GM21526 (cell line): ENCODE data around the gene NKX2-1.
"Not testable (repeated sequence)": the region's sequence is repeated elsewhere in the genome, so short reads cannot be mapped to it uniquely, and the experiment has no call there.

Experiments
- ATAC-seq: cut with Tn5 transposase; IDR thresholded peaks from one replicate; pipeline ENCODE4 v1.9.1; 2021; ENCODE audit warnings: moderate library complexity; ENCODE audit not compliant: unreplicated experiment, low FRiP score

Gene NKX2-1

DNA sequence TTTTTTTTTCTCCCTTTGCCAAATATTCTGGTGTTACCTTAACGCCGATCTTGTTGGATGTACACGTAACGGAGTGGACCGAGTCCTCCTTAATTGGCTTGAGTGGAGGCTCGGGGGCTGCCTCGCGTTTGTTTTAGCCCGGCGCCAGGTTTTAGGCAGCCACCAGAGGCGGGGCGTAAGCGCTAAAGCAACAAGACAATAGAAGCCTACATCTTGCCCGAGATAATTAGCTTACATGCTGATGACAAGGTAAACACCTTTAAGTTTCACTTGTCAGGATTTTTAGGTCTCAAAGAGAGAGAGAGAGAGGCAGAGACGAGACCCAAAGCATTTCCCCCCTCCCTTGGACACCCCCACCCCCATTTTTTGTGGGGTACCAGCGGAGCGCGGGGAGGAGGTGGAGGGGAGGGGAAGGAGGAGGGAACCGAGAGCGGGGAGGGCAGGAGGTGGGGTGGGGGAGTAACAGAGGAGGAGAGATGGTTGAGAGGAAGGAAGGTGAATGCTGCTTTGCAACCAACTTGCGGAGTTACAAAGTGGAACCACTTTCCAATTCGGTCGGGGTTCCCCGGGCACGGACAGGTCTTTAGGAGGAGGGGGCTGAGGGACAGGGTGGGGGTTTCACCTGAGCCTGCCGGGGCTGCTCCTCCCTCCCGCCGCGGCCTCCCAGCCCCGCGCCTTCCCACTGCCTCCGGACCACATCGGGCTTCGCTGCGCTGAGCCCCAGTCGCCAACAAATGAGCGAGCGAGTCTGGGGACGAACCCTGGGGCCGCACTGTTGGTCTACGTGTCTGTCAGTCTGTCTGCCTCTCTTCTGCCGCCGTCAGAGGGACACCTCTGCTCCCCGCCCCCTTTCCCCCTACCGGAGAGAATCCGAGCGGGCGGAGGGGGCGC, at the start of gene NKX2-1:
TSS of gene NKX2-1 (minus strand) at position 802 of the 891 bp plus-strand sequence. CDS start at position 699, 103 bp downstream.
- ATAC-seq = no peak

- no peak for ATAC-seq
Observed at GRCh38 chr14:36556811-36557433, 36.9 kb upstream of the NKX2-1 start.

DNA sequence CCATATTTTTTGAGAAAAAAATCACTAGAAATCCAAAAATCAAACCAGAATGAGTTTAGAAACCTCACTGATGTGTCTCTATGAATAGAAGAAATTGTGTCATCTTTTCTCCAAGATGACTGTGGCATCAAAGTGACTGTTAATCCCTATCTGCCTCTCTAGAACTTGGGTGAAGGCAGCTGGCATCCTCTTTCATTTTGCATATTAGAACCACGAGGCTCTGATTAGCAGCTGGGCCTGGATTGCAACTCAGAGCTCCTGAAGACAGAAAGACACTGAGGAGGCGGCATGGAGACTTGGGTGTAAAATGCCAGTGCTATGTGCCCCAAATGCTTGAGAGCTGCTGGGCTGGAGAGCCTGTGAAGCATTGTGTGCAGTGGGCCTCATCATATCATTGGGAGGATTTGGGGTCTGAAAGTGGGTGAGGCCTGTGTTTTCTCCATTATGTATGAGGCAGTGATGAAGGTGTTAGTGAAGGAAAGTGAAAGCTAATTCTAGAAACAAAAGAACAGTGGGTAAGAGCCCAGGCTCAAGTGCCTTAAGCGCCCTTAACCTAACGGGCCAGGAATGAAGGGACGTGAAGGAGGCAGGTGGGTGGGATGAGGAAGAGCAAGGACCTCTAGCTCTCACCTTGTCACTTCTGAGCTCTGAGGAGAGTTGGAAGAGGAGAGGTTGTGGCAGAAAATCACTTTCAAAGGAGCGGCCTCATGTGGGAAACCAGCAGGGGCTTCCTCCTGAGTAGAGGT, 36.1 kb upstream of the NKX2-1 start:
- ATAC-seq = no peak

DNA sequence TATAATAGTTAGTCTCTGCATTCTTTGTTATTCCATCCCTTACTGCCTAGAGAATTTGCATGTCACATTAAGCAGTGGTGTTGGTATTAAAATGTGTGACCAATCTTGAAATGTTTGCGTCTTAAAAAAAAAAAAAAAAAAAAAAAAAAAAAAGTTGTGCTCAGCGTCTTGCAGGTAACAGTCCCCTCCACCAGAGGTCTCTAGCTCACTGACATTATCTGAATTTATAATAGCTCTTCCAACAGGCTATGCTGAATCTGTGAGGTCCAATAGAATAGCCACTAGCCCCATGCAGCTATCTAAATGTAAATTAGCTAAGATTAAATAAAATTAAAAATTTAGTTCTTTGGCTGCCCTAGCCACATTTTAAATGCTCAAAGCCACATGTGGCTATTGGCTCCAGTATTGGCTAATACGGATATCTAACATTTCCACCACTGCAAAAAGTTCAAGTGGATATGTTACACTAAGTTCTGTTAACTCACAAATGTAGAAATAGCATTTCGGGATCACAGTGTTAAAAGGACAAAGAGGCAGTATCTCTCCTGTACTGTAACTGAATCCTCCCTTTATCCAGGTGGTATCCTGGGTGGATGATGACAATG, 33.7 kb upstream of the NKX2-1 start:
- no peak for ATAC-seq

DNA sequence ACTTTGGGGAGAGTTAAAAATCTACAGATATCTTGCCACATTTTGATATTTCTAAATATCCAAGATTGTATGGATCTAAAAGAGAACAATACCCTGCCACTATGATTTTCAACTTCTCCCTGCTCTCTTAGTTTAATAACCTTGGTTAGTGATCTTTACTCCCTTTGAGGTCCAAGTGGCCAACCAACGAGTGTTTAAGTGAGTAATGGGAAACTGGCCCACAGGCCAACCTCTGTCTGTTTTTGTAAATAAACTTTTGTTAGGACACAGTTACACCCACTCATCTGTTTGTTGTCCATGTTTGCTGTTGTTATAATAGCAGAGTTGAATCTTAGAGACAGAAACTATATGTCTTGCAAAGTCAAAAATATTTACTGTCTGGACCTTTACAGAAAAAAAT, 30.9 kb upstream of the NKX2-1 start:
- ATAC-seq = no peak

DNA sequence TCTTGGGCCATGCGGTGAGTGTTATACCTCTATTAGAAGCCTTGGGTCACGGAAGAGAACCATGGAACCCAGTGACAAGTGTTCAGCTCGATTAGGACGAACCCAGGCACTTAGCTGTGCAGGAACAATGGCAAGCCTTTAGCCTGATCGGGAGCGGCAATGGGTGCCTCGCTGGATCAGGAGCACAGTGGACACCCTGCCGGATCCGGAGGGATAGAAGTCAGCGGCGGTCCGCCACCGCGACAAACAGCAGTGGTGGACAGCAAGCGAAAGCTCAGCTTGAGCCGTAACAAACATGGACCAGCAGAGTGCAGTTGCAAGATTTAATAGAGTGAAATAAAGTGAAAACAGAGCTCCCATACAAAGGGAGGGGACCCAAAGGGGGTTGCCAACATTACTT, 24.2 kb upstream of the NKX2-1 start:
- ATAC-seq = not testable (repeated sequence)

DNA sequence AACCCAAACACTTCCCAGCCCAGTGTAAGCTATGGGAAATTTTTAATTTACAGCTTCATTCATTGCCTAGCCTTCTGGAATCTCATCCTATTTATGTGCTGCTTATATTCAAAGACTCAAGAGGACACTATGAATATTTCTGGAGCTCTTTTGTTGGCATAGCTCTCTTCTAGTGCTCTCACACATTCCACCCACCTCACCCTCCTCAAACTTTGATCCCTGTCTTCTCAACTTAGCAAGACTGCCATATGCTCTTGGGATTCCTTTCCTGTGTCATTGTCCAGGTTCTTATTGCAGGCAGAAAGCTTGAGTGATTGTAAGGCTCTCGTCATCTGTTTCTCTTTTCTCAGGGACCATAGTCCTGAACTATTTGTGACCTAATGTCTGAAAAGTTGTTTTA, 18.0 kb upstream of the NKX2-1 start:
- no peak for ATAC-seq

DNA sequence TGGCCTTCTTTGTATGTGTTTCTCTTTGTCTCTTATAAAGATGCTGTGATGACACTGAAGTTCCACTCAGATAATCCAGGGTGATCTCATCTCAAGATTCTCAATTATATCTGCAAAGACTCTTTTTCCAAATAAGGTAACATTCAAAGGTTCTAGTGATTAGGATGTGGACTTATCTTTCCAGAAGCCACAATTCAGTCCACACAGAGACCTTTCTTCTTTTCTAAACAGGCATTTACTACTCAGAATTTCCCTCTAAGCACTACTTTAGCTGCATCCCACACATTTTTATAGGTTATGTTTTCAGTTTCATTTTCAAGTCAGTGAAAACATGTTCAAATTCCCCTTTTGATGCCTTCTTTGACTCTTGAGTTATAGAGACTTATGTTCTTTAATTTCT, 9.0 kb upstream of the NKX2-1 start:
- no peak for ATAC-seq

- no peak for ATAC-seq
Observed at GRCh38 chr14:36525746-36526099, 5.7 kb upstream of the NKX2-1 start.

GRCh38 chr14:36524874-36525745, 5.1 kb upstream of the NKX2-1 start:
- no peak for ATAC-seq

GRCh38 chr14:36524220-36524837, 4.3 kb upstream of the NKX2-1 start:
- no peak for ATAC-seq

DNA sequence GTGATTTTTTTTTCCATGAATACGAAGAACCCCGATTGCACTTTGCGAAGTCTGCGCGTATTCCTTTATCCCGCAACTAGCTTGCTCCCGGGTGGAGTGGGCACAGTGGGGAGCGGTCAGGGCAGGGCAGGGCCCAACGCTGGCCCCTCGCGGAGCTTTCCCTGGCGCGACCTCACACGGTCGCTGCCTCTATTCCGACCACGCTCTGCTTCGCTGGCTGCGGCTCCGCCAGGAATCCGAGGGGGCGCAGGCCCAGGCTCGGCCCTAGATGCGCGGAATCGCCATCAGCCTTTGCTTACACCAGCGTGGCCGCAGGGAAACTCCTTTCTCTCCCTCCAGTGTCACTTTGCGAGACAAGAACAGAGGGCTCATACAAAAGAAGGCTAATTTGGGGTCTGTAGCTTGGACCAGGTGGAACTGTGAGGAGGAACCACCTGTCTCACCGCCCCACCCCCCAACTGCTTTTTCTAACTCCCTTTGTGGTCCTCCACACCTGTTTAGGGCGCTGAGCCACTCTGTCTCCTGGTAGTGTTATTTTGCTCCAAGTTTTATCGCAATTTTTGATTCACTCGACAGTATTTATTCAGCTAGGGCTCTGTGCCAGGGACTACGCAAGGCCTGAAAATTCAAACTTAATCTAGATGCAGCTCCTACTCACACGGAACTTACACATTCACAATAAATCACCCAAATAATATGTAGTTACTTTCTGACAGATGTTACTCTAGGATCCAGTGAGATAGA, 3.1 kb upstream of the NKX2-1 start:
- no peak for ATAC-seq

DNA sequence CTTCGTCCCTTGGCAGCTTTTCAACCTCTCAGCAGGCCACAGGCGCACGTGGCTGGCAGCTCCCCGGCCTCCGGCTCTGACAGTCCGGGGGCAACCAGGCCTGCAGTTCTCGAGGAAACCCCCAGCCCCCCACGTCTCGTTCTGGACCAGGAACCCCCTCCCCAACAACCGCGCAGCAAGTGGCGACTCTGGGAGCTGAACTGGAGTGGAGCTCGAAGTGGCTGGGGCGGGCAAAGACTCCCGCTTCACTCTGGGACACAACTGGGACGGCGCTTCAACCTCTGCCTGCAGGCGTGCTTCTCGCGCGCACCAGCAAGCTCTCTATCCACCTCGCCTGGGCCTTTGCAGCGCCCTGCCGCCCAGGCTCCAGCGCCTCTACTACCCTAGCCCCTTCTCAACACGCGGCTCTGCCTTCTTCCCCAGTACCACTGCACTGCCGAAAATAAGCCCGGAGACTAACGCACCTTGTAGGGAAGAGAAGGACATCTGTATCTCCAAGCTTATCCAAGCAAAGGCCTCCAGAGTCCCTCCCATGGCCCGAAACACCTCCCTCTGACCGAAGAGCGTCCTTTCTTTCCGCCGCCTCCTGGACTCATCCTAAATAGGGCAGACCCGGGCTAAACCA, 2.4 kb upstream of the NKX2-1 start:
- no peak for ATAC-seq

DNA sequence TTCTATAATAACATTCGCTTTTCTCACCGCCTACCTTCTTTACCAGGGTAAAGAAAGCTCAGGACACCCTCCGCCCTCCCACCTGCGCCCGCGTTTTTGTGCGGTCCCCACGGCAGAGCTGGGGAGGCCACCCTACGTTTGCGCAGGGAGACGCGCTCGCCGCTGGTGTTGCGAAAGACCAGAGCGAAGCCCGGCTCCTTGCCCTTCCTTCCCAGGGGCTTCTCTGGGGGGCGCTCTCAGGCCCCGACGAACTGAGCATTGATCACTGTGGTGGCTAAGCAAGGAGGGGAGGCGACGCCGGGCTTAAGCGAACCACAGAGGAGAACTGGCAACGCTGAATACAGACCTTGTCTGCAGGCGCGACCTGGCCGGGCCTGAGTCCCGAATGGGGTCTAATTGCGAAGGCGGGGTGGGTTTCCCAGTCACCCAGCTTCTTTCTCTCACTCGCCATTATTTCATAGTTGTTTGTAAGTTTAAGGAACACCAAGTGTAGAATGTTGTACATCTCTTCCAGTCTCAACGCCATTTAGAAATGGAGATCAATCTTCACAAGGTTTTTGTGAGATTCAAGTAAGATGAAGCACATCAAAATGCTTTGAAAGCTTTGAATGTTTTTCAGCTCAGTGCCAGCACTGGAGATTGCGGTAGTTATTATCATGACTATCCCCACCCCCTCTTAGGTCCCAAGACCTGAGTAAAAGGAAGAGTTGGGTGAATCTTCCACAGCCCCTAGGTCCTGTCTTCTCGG, 1.7 kb upstream of the NKX2-1 start:
- no peak for ATAC-seq

GRCh38 chr14:36520601-36521525, 831 bp upstream of the NKX2-1 start:
- no peak for ATAC-seq

DNA sequence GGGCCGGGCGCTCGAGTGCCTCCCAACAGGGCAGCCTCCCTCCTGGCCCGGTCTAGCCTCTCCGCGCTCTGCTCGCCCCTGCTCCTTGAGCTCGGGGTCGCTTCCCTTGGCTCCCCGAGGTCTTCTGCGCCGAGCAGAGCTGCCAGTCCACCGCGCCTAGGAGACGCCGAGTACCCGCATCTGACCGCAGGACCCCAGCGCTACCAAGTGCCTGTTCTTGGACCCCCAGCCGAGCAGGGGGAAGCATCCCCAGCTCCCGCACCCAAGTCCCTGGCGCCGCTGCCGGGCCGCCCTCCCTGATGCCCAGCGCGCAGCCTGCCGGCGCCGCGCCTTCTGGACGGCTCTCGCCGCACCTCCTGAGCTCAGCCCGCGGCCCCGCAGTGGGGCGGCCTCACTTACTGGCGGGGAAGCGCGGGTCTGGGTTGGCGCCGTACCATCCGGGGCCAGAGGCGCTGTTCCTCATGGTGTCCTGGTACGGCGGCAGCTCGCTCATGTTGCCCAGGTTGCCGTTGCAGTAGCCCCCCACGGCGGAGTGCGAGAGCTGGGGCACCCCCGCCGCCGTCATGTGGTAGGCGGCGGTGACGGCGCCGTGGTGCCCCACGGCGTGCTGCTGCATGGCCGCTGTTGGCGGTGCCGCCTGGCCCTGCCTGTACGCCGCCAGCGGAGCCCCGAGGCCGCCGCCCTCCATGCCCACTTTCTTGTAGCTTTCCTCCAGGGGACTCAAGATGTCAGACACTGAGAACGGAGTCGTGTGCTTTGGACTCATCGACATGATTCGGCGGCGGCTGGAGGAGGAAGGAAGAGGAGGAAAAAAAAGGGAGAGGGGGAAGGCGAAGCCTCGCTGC, 1.2 kb downstream of the NKX2-1 start:
- ATAC-seq = no peak
